ENCODE measurements around the gene CABLES1. TPM values are rescaled to one million over a fixed set of nuclear protein-coding genes. Genes with fewer than 3 reads are reported as not detected.

CABLES1 gene
- polyA plus RNA-seq, 1 of the 3 experiments (the other 2 are of a cell fraction), result 2.2 TPM

DNA sequence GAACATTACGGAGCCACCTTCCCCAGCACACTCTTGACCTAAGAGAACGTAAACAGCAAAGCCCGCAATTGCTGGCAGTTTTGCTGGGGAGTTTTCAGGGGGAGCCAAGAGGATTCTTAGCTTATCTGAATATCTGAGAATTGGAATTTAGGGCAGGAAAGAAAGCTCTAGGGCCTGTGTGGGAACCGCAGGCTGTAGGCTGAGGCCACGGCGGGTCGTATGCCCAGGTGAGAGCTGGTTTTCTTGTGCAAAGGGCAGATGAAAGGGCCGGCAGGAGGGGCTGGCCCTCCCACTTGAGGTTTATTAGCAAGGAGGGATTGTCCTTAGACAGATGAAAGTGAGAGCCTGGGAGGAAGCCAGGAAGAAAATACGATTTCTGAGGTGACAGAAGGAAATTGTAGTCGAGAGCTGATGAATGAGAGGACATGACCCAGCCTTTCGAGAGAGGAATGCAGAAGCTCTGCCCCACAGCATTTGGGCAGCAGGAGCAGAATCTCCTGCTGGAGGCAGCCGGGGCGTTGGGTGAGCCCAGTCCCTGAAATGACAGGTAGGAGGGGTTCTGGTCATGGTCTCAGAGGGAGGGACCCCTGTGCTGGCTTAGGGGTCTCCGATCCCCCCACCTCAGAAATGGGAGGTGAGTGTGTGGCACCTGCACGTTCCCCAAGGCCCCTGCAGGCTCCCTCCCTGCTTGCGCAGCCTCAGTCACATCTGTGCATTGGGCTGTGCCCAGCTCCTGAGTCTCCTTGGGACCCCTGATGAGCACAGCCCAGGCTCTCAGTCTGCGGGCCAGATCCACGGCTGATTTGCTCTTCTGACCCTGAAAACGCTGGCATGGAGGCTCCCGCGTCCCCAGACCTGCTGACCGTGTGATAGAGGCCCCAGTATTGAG, 61.1 kb downstream of the CABLES1 start:
- CTCF ChIA-PET, result interaction anchor here (0.6 to 2.1 kb wide), 3 partner anchors 25 to 65 kb away, joined by 3 to 6 read pairs (median 3); no protein-coding TSS in a partner anchor
- H3K9me2 ChIP-seq, result no peaks in the 10 kb centered on the region
- H3F3A ChIP-seq (replicated peaks; ENCODE audit: insufficient read depth), result peaks cover 15% of the 10 kb centered on the region

DNA sequence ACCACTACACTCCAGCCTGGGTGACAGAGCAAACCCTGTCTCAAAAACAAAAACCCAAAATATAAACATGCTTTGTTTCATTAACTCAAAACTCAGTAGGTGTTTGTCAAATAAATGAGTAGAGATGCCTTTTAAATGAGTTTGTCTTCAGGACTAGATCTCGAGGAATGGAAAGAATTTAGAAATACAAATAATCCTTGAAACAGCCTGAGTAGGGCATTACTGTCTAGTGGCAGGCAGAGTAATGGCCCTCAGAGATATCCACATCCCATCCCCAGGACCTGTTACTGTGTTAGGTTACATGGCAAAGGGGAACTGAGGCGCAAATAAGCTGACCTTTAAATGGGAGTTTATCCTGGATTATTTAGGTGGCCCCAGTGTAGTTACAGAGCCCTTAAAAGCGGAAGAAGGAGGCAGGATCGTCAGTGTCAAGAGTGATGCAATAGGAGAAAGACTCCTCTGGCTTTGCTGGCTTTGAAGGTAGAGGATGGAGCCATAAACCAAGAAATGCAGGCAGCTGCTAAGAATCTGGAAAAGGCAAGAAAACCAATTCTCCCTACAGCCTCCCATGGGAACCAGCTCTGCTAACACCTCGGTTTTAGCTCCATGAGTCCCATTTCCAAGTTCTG, 63.0 kb downstream of the CABLES1 start:
- H3K9me2 ChIP-seq, result no peaks in the 10 kb centered on the region
- WGBS (ENCODE audit: low lambda C conversion rate), result 94% methylated on average over 5 of the region's 5 CpGs
- no peak overlapping the region for H3K9ac ChIP-seq
- H3K4me1 ChIP-seq (ENCODE audit: control insufficient read depth in 1 of 2, insufficient read depth in 2 of 2, low read depth in 1 of 2, low read length in 1 of 2), result peaks cover 15 to 23% of the 10 kb centered on the region in 2 experiments
- H4K20me1 ChIP-seq (ENCODE audit: insufficient read depth), result no peaks in the 10 kb centered on the region
- H3K27ac ChIP-seq (ENCODE audit: low read depth in 2 of 2, low read length in 1 of 2), result no peak overlapping the region
- H3K4me2 ChIP-seq, result no peak overlapping the region
- ChIA-PET POLR2A (no interaction called here), CTCF (interaction anchor here (1.2 to 1.8 kb wide), 3 partner anchors 17 to 102 kb away, joined by 3 to 5 read pairs (median 4); no protein-coding TSS in a partner anchor)
- DNase-seq, result no peak
- H3F3A ChIP-seq (replicated peaks; ENCODE audit: insufficient read depth), result peaks cover 5% of the 10 kb centered on the region
- no peaks in the 10 kb centered on the region for H3K27me3 ChIP-seq (ENCODE audit: insufficient read depth)
- H2AFZ ChIP-seq (ENCODE audit: low read depth), result no peak overlapping the region
- H3K9me3 ChIP-seq, result no peaks in the 10 kb centered on the region
- H3K36me3 ChIP-seq (replicated peaks in 1 of 2; ENCODE audit: control insufficient read depth in 1 of 2, insufficient read depth in 2 of 2, low read length in 1 of 2), result peaks cover 2 to 4% of the 10 kb centered on the region in 2 experiments
- no peak overlapping the region for H3K4me3 ChIP-seq (ENCODE audit: low read depth in 2 of 2, low read length in 1 of 2)
- no peaks in the 10 kb centered on the region; the same call in 1 of the 2 replicates for H3K79me2 ChIP-seq (ENCODE audit: insufficient read depth)
- TF ChIP-seq MEF2A (IDR thresholded peaks at IDR 0.05; ENCODE audit: borderline replicate concordance, low read depth), result no peak
- TF ChIP-seq, protein P1, sequence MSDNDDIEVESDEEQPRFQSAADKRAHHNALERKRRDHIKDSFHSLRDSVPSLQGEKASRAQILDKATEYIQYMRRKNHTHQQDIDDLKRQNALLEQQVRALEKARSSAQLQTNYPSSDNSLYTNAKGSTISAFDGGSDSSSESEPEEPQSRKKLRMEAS (IDR thresholded peaks at IDR 0.05; ENCODE audit: low read depth), result no peak
- no peak for TF ChIP-seq FOSL2 (IDR thresholded peaks at IDR 0.05; ENCODE audit: borderline replicate concordance, low read depth)
- TF ChIP-seq POLR2AphosphoS5 (IDR thresholded peaks at IDR 0.05; ENCODE audit: low read depth, low read length), result no peak
- no peak for TF ChIP-seq SMC3 (IDR thresholded peaks at IDR 0.05; ENCODE audit: low read depth, low read length)
- TF ChIP-seq ELF1 (IDR thresholded peaks at IDR 0.05), result no peak
- TF ChIP-seq GABPA (IDR thresholded peaks at IDR 0.05; ENCODE audit: low read depth), result no peak
- TF ChIP-seq, protein P2, sequence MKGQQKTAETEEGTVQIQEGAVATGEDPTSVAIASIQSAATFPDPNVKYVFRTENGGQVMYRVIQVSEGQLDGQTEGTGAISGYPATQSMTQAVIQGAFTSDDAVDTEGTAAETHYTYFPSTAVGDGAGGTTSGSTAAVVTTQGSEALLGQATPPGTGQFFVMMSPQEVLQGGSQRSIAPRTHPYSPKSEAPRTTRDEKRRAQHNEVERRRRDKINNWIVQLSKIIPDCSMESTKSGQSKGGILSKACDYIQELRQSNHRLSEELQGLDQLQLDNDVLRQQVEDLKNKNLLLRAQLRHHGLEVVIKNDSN (IDR thresholded peaks at IDR 0.05; ENCODE audit: borderline replicate concordance, low read depth), result no peak
- no peak for TF ChIP-seq NRF1 (IDR thresholded peaks at IDR 0.05; ENCODE audit: low read depth, low read length)
- TF ChIP-seq FOXJ3 (CRISPR knock-in tag; IDR thresholded peaks at IDR 0.05), result no peak
- TF ChIP-seq MXI1 (IDR thresholded peaks at IDR 0.05; ENCODE audit: low read depth, low read length), result no peak
- TF ChIP-seq TAF1 (IDR thresholded peaks at IDR 0.05; ENCODE audit: borderline replicate concordance, low read depth, low read length), result no peak
- TF ChIP-seq JUND (IDR thresholded peaks at IDR 0.05), result no peak
- TF ChIP-seq EZH2phosphoT487 (IDR thresholded peaks at IDR 0.05; ENCODE audit: borderline replicate concordance, low read depth), result no peak
- TF ChIP-seq NFIC (IDR thresholded peaks at IDR 0.05; ENCODE audit: borderline replicate concordance), result no peak
- TF ChIP-seq, protein P3, sequence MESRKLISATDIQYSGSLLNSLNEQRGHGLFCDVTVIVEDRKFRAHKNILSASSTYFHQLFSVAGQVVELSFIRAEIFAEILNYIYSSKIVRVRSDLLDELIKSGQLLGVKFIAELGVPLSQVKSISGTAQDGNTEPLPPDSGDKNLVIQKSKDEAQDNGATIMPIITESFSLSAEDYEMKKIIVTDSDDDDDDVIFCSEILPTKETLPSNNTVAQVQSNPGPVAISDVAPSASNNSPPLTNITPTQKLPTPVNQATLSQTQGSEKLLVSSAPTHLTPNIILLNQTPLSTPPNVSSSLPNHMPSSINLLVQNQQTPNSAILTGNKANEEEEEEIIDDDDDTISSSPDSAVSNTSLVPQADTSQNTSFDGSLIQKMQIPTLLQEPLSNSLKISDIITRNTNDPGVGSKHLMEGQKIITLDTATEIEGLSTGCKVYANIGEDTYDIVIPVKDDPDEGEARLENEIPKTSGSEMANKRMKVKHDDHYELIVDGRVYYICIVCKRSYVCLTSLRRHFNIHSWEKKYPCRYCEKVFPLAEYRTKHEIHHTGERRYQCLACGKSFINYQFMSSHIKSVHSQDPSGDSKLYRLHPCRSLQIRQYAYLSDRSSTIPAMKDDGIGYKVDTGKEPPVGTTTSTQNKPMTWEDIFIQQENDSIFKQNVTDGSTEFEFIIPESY (IDR thresholded peaks at IDR 0.05; ENCODE audit: borderline replicate concordance, low read depth), result no peak

More for the DNA sequence above, 61.1 kb downstream of the CABLES1 start:
- Histone ChIP-seq H2AFZ (ENCODE audit: low read depth) (no peak overlapping the region), H3K27ac (ENCODE audit: low read depth in 2 of 2, low read length in 1 of 2) (no peak overlapping the region), H4K20me1 (ENCODE audit: insufficient read depth) (no peaks in the 10 kb centered on the region), H3K9me3 (no peaks in the 10 kb centered on the region), H3K4me3 (ENCODE audit: low read depth in 2 of 2, low read length in 1 of 2) (no peak overlapping the region), H3K27me3 (ENCODE audit: insufficient read depth) (no peaks in the 10 kb centered on the region), H3K36me3 (replicated peaks in 1 of 2; ENCODE audit: control insufficient read depth in 1 of 2, insufficient read depth in 2 of 2, low read length in 1 of 2) (peaks cover 2 to 4% of the 10 kb centered on the region in 2 experiments), H3K79me2 (ENCODE audit: insufficient read depth) (no peaks in the 10 kb centered on the region; the same call in 1 of the 2 replicates), H3K4me1 (ENCODE audit: control insufficient read depth in 1 of 2, insufficient read depth in 2 of 2, low read depth in 1 of 2, low read length in 1 of 2) (peaks cover 25 to 28% of the 10 kb centered on the region in 2 experiments), H3K4me2 (no peak overlapping the region), H3K9ac (no peak overlapping the region)
- POLR2A ChIA-PET, result no interaction called here
- WGBS (ENCODE audit: low lambda C conversion rate), result 90% methylated on average over 11 of the region's 22 CpGs
- TF ChIP-seq NRF1 (IDR thresholded peaks at IDR 0.05; ENCODE audit: low read depth, low read length) (no peak), GATA2 (CRISPR knock-in tag; IDR thresholded peaks at IDR 0.05) (no peak)
- TF ChIP-seq, protein P4, sequence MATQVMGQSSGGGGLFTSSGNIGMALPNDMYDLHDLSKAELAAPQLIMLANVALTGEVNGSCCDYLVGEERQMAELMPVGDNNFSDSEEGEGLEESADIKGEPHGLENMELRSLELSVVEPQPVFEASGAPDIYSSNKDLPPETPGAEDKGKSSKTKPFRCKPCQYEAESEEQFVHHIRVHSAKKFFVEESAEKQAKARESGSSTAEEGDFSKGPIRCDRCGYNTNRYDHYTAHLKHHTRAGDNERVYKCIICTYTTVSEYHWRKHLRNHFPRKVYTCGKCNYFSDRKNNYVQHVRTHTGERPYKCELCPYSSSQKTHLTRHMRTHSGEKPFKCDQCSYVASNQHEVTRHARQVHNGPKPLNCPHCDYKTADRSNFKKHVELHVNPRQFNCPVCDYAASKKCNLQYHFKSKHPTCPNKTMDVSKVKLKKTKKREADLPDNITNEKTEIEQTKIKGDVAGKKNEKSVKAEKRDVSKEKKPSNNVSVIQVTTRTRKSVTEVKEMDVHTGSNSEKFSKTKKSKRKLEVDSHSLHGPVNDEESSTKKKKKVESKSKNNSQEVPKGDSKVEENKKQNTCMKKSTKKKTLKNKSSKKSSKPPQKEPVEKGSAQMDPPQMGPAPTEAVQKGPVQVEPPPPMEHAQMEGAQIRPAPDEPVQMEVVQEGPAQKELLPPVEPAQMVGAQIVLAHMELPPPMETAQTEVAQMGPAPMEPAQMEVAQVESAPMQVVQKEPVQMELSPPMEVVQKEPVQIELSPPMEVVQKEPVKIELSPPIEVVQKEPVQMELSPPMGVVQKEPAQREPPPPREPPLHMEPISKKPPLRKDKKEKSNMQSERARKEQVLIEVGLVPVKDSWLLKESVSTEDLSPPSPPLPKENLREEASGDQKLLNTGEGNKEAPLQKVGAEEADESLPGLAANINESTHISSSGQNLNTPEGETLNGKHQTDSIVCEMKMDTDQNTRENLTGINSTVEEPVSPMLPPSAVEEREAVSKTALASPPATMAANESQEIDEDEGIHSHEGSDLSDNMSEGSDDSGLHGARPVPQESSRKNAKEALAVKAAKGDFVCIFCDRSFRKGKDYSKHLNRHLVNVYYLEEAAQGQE (IDR thresholded peaks at IDR 0.05; ENCODE audit: low read depth, low read length), result no peak
- no peak for DNase-seq
